Measurements from ENCODE around the gene NOVA2. TPM values are rescaled to one million over a fixed set of nuclear protein-coding genes. Genes with fewer than 3 reads are reported as not detected.

NOVA2 gene
- total RNA-seq, 1 donor from 2014 or later: 10.7 TPM

DNA sequence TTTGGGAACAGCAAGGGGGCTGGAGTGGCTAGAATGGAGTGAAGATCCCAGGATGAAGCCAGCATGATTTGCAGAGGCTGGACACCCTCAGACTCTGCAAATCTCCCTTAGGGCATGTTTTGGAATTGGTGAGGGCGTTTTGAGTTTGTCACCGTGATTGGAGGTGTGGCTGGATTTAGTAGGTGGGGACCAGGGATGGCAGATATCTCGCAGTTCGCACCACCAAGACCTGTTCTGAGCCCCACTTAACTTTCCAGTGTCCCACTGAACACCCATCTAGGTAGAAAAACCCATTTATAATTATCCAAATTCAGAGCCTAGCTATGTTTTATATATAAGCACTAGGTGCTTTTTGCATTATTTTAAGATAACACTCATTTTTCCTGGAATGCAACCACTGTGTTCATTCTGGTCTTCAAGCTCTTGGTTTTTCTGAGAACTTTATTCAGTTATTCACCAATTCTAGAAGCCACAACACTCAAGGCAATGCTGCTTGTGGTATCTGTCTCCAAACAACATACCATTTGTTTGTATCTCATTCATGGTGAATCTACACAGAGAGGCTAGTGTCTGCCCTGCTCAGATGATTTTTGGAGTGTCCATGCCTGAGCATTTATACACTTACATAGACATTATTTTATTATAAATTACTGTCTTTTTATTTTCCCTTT, 56.1 kb downstream of the NOVA2 start:
- Mint-ChIP-seq H3K4me1 (ENCODE audit: low read depth, unreplicated experiment) (no peaks in the 10 kb centered on the region), H3K27ac (ENCODE audit: unreplicated experiment) (no peak overlapping the region), H3K4me3 (ENCODE audit: unreplicated experiment) (no peak overlapping the region), H3K36me3 (ENCODE audit: low read depth, unreplicated experiment) (no peaks in the 10 kb centered on the region), H3K9me3 (ENCODE audit: unreplicated experiment) (peaks cover 1% of the 10 kb centered on the region), H3K27me3 (ENCODE audit: low read depth, unreplicated experiment) (no peaks in the 10 kb centered on the region)
- FAIRE-seq (no peak), DNase-seq (ENCODE audit: low read depth) (no peak)
- TF ChIP-seq, protein P1, sequence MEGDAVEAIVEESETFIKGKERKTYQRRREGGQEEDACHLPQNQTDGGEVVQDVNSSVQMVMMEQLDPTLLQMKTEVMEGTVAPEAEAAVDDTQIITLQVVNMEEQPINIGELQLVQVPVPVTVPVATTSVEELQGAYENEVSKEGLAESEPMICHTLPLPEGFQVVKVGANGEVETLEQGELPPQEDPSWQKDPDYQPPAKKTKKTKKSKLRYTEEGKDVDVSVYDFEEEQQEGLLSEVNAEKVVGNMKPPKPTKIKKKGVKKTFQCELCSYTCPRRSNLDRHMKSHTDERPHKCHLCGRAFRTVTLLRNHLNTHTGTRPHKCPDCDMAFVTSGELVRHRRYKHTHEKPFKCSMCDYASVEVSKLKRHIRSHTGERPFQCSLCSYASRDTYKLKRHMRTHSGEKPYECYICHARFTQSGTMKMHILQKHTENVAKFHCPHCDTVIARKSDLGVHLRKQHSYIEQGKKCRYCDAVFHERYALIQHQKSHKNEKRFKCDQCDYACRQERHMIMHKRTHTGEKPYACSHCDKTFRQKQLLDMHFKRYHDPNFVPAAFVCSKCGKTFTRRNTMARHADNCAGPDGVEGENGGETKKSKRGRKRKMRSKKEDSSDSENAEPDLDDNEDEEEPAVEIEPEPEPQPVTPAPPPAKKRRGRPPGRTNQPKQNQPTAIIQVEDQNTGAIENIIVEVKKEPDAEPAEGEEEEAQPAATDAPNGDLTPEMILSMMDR (IDR thresholded peaks at IDR 0.05; ENCODE audit: insufficient read depth, low read depth, low read length): no peak
- TF ChIP-seq EZH2 (IDR thresholded peaks at IDR 0.05; ENCODE audit: insufficient read depth, low read length): no peak
- Histone ChIP-seq H3K27me3 (ENCODE audit: insufficient read depth, low read length) (peaks cover 19% of the 10 kb centered on the region), H2AFZ (ENCODE audit: low read depth, low read length) (no peak overlapping the region), H3K36me3 (ENCODE audit: insufficient read depth, low read length) (no peaks in the 10 kb centered on the region), H3K27ac (ENCODE audit: low read depth, low read length) (no peak overlapping the region), H3K4me1 (ENCODE audit: insufficient read depth, low read length) (no peaks in the 10 kb centered on the region), H3K4me3 (ENCODE audit: insufficient read depth, low read depth, low read length) (no peak overlapping the region), H3K4me2 (ENCODE audit: low read length) (no peak overlapping the region), H3K9ac (ENCODE audit: low read length) (no peak overlapping the region), H4K20me1 (ENCODE audit: insufficient read depth, low read length) (no peaks in the 10 kb centered on the region), H3K79me2 (ENCODE audit: insufficient read depth, low read length) (no peaks in the 10 kb centered on the region), H3K9me3 (ENCODE audit: insufficient read depth, low read depth, low read length) (no peaks in the 10 kb centered on the region)

DNA sequence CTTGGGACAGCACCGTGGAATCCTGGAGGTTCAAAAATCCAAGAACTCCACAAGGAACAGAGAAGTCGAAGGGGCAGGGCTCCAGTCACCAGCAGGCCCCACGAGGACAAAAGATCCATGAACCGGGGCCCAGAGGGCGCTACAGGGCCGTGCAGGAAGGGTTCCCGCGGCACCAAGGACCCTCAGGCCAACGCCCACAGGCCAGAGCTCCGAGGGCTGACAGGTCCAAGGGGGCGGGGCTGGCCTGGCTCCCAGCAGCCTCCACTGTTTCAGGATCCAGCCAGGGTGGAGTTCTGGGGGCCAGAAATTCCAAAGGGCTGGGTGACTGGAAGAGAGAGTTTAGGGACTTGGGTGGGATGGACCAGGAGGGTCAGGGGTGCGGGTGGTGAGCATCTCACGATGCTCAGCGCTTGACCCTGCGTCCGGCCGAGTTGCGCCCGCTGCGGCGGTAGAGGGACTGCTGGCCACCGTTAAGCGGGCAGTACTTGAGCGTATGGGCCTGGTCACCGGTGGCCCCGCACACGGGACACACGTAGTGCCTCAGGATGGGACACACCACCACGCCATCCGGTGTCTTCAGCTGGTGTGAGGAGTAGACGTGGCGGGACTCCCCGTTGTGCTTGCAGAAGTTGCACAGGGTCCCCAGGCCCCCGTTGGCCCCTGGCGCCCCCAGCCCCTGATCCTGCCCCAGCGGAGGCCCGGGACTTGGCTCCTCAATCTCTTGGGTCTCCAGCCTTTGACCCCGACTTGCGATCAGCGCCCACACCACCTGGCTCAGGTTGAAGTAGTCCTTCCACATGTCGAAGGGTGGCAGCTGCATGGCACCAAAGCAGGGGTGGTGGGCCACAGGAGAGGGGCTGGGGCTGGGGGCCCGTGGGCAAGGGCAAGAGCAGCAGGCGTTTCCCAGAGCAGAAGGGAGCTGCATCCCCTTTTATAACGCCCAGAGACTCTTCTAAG, 59.5 kb downstream of the NOVA2 start, which contains the start of gene NANOS2:
Gene NANOS2, minus strand, starts transcription at position 905 of the 957 bp plus-strand sequence. Its CDS starts 85 bp downstream, at position 820.
- H3K27ac ChIP-seq (ENCODE audit: low read depth, low read length): no peak within 1 kb of the TSS
- H3K79me2 ChIP-seq (ENCODE audit: insufficient read depth, low read length): no peaks in the 10 kb centered on the region
- no peak within 1 kb of the TSS for H3K9ac ChIP-seq (ENCODE audit: low read length)
- H3K36me3 ChIP-seq (ENCODE audit: insufficient read depth, low read length): no peaks in the 10 kb centered on the region
- no peak within 1 kb of the TSS for H3K4me3 Mint-ChIP-seq (ENCODE audit: unreplicated experiment)
- FAIRE-seq (no peak), DNase-seq (ENCODE audit: low read depth) (no peak)
- H3K27me3 Mint-ChIP-seq (ENCODE audit: low read depth, unreplicated experiment): peaks cover 9% of the 10 kb centered on the region
- no peak within 1 kb of the TSS for H2AFZ ChIP-seq (ENCODE audit: low read depth, low read length)
- H3K4me1 Mint-ChIP-seq (ENCODE audit: low read depth, unreplicated experiment): no peaks in the 10 kb centered on the region
- no peaks in the 10 kb centered on the region for H3K4me1 ChIP-seq (ENCODE audit: insufficient read depth, low read length)
- no peak for TF ChIP-seq EZH2 (IDR thresholded peaks at IDR 0.05; ENCODE audit: insufficient read depth, low read length)
- TF ChIP-seq, protein P1 (IDR thresholded peaks at IDR 0.05; ENCODE audit: insufficient read depth, low read depth, low read length): no peak
- peaks cover 7% of the 10 kb centered on the region for H3K27me3 ChIP-seq (ENCODE audit: insufficient read depth, low read length)
- no peaks in the 10 kb centered on the region for H4K20me1 ChIP-seq (ENCODE audit: insufficient read depth, low read length)
- H3K36me3 Mint-ChIP-seq (ENCODE audit: low read depth, unreplicated experiment): no peaks in the 10 kb centered on the region
- peak within 1 kb of the TSS; percentile 53 for H3K27ac Mint-ChIP-seq (ENCODE audit: unreplicated experiment)
- no peaks in the 10 kb centered on the region for H3K9me3 ChIP-seq (ENCODE audit: insufficient read depth, low read depth, low read length)
- H3K9me3 Mint-ChIP-seq (ENCODE audit: unreplicated experiment): no peaks in the 10 kb centered on the region
- H3K4me2 ChIP-seq (ENCODE audit: low read length): no peak within 1 kb of the TSS
- H3K4me3 ChIP-seq (ENCODE audit: insufficient read depth, low read depth, low read length): no peak within 1 kb of the TSS

Measured in astrocyte (in vitro differentiated cells and primary cell).